Measurements from ENCODE around the gene CENPW. TPM values are rescaled to one million over a fixed set of nuclear protein-coding genes. Genes with fewer than 3 reads are reported as not detected.

Gene CENPW
- total and polyA plus RNA-seq, 4 donors = 0.67 to 8.3 (median 2.2) TPM

DNA sequence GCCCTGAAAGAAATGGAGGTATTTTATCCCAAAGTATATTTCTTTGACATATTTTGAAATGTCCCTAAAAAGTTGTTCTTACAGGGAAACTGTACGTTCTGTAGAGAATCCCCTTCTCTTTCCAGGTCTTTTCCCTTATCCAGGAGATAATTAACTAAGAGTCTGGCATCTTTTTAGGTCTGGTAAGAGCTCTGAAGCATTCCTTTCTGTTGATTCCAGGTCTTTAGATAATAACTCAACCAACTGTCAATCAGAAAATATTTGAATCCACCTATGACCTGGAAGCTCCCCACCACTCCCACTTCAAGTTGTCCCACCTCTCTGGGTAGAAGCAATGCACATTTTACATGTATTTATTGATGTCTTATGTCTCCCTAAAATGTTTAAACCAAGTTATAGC is 26.0 kb upstream of the CENPW start:
- Histone ChIP-seq H3K9ac (ENCODE audit: low read depth in 1 of 2, low read length in 2 of 2) (no peak overlapping the region), H3K27ac (ENCODE audit: low read depth in 1 of 2, low read length in 2 of 2) (no peak overlapping the region), H3K27me3 (ENCODE audit: control insufficient read depth in 4 of 4, insufficient read depth in 4 of 4, low read length in 3 of 4) (no peaks in the 10 kb centered on the region), H3K36me3 (ENCODE audit: control insufficient read depth in 4 of 4, insufficient read depth in 3 of 4, low read depth in 1 of 4, low read length in 3 of 4) (no peaks in the 10 kb centered on the region), H3K9me3 (ENCODE audit: control insufficient read depth in 4 of 4, low read length in 3 of 4) (no peaks in the 10 kb centered on the region), H3K4me3 (ENCODE audit: low read depth in 1 of 3, low read length in 3 of 3) (no peak overlapping the region), H3K4me1 (ENCODE audit: control insufficient read depth in 4 of 4, insufficient read depth in 4 of 4, low read length in 3 of 4) (no peaks in the 10 kb centered on the region)
- 87% methylated on average over 1 of the region's 1 CpG for WGBS
- DNase-seq (ENCODE audit: low spot score) = no peak
- no peak for TF ChIP-seq NR2F2 (IDR thresholded peaks at IDR 0.05)

GRCh38 chr6:126318797-126319196 is 21.1 kb upstream of the CENPW start:
- TF ChIP-seq SP1 (IDR thresholded peaks at IDR 0.05) = no peak
- TF ChIP-seq ATF3 (IDR thresholded peaks at IDR 0.05) = no peak
- no peak for TF ChIP-seq RXRA (IDR thresholded peaks at IDR 0.05)
- TF ChIP-seq, protein P1, sequence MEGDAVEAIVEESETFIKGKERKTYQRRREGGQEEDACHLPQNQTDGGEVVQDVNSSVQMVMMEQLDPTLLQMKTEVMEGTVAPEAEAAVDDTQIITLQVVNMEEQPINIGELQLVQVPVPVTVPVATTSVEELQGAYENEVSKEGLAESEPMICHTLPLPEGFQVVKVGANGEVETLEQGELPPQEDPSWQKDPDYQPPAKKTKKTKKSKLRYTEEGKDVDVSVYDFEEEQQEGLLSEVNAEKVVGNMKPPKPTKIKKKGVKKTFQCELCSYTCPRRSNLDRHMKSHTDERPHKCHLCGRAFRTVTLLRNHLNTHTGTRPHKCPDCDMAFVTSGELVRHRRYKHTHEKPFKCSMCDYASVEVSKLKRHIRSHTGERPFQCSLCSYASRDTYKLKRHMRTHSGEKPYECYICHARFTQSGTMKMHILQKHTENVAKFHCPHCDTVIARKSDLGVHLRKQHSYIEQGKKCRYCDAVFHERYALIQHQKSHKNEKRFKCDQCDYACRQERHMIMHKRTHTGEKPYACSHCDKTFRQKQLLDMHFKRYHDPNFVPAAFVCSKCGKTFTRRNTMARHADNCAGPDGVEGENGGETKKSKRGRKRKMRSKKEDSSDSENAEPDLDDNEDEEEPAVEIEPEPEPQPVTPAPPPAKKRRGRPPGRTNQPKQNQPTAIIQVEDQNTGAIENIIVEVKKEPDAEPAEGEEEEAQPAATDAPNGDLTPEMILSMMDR (IDR thresholded peaks at IDR 0.05; ENCODE audit: low read depth, low read length, missing input control) = no peak
- TF ChIP-seq YY1 (IDR thresholded peaks at IDR 0.05) = no peak
- no peak for TF ChIP-seq RAD21 (IDR thresholded peaks at IDR 0.05)
- TF ChIP-seq GABPA (IDR thresholded peaks at IDR 0.05 in 1 of 2, conservative IDR thresholded peaks at IDR 0.05 in 1 of 2) = no peak
- no peak overlapping the region for H3K4me3 ChIP-seq (ENCODE audit: low read depth in 1 of 3, low read length in 3 of 3)
- DNase-seq (ENCODE audit: low spot score) = no peak
- no peak overlapping the region for H3K9ac ChIP-seq (ENCODE audit: low read depth in 1 of 2, low read length in 2 of 2)
- WGBS = 90% methylated on average over 1 of the region's 1 CpG
- H3K4me1 ChIP-seq (ENCODE audit: control insufficient read depth in 4 of 4, insufficient read depth in 4 of 4, low read length in 3 of 4) = no peaks in the 10 kb centered on the region
- H3K27ac ChIP-seq (ENCODE audit: low read depth in 1 of 2, low read length in 2 of 2) = no peak overlapping the region
- no peaks in the 10 kb centered on the region for H3K36me3 ChIP-seq (ENCODE audit: control insufficient read depth in 4 of 4, insufficient read depth in 3 of 4, low read depth in 1 of 4, low read length in 3 of 4)
- H3K9me3 ChIP-seq (ENCODE audit: control insufficient read depth in 4 of 4, low read length in 3 of 4) = no peaks in the 10 kb centered on the region
- no peaks in the 10 kb centered on the region for H3K27me3 ChIP-seq (ENCODE audit: control insufficient read depth in 4 of 4, insufficient read depth in 4 of 4, low read length in 3 of 4)

DNA sequence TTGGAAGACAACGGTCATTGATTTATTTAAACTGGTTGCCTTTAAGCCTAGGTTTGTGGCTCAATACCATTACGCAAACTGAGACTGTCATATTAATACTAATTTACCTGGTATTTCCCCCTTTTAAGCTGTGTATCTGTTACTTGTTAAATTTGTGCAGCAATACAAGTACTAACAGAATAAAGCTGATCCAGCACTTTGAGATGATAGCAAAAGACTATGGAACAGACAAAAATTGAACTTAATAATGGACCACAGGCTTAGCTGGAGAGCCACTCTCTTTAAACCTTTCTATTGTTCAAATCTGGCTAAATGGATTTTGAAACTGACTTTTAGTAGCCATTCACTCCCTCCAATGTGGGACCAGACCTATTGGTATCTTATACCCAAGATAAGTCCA is 6.2 kb upstream of the CENPW start:
- Histone ChIP-seq H3K9ac (ENCODE audit: low read depth in 1 of 2, low read length in 2 of 2) (no peak overlapping the region), H3K4me1 (ENCODE audit: control insufficient read depth in 4 of 4, insufficient read depth in 4 of 4, low read length in 3 of 4) (peaks cover 0 to 4% (median 1%) of the 10 kb centered on the region in 4 donors), H3K4me3 (ENCODE audit: low read depth in 1 of 3, low read length in 3 of 3) (no peak overlapping the region), H3K27ac (ENCODE audit: low read depth in 1 of 2, low read length in 2 of 2) (no peak overlapping the region), H3K9me3 (ENCODE audit: control insufficient read depth in 4 of 4, low read length in 3 of 4) (no peaks in the 10 kb centered on the region), H3K27me3 (ENCODE audit: control insufficient read depth in 4 of 4, insufficient read depth in 4 of 4, low read length in 3 of 4) (no peaks in the 10 kb centered on the region), H3K36me3 (ENCODE audit: control insufficient read depth in 4 of 4, insufficient read depth in 3 of 4, low read depth in 1 of 4, low read length in 3 of 4) (no peaks in the 10 kb centered on the region)
- 92% methylated on average over 2 of the region's 2 CpGs for WGBS
- no peak for DNase-seq (ENCODE audit: low spot score)
- TF ChIP-seq JUND (IDR thresholded peaks at IDR 0.05) (no peak), HNF4A (conservative IDR thresholded peaks at IDR 0.05) (no peak), REST (IDR thresholded peaks at IDR 0.05) (no peak), NR2F2 (IDR thresholded peaks at IDR 0.05) (no peak), TAF1 (conservative IDR thresholded peaks at IDR 0.05) (no peak), EGR1 (IDR thresholded peaks at IDR 0.05; ENCODE audit: low read depth in 2 of 2) (no peak), HNF4G (IDR thresholded peaks at IDR 0.05) (no peak), RXRA (IDR thresholded peaks at IDR 0.05) (no peak), RAD21 (IDR thresholded peaks at IDR 0.05) (no peak), GABPA (IDR thresholded peaks at IDR 0.05 in 1 of 2, conservative IDR thresholded peaks at IDR 0.05 in 1 of 2) (no peak), FOXA2 (IDR thresholded peaks at IDR 0.05) (no peak), YY1 (IDR thresholded peaks at IDR 0.05) (no peak), SP1 (IDR thresholded peaks at IDR 0.05) (no peak), FOXA1 (IDR thresholded peaks at IDR 0.05) (no peak), ATF3 (IDR thresholded peaks at IDR 0.05) (no peak)
- TF ChIP-seq, protein P2, sequence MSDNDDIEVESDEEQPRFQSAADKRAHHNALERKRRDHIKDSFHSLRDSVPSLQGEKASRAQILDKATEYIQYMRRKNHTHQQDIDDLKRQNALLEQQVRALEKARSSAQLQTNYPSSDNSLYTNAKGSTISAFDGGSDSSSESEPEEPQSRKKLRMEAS (IDR thresholded peaks at IDR 0.05) = no peak
- TF ChIP-seq, protein P3, sequence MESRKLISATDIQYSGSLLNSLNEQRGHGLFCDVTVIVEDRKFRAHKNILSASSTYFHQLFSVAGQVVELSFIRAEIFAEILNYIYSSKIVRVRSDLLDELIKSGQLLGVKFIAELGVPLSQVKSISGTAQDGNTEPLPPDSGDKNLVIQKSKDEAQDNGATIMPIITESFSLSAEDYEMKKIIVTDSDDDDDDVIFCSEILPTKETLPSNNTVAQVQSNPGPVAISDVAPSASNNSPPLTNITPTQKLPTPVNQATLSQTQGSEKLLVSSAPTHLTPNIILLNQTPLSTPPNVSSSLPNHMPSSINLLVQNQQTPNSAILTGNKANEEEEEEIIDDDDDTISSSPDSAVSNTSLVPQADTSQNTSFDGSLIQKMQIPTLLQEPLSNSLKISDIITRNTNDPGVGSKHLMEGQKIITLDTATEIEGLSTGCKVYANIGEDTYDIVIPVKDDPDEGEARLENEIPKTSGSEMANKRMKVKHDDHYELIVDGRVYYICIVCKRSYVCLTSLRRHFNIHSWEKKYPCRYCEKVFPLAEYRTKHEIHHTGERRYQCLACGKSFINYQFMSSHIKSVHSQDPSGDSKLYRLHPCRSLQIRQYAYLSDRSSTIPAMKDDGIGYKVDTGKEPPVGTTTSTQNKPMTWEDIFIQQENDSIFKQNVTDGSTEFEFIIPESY (IDR thresholded peaks at IDR 0.05) = no peak
- TF ChIP-seq, protein P1 (IDR thresholded peaks at IDR 0.05; ENCODE audit: low read depth, low read length, missing input control) = no peak
